GM18870 (cell line): Measurements from ENCODE around the gene NIPA2.

Experiments used
- ATAC-seq: cut with Tn5 transposase; IDR thresholded peaks from one replicate; pipeline ENCODE4 v1.9.1; 2021; ENCODE audit warnings: moderate library complexity; ENCODE audit not compliant: unreplicated experiment

The NIPA2 gene

GRCh38 chr15:22831473-22831872 is 7.0 kb upstream of the NIPA2 start:
- ATAC-seq = no peak

- no peak for ATAC-seq
Measured at GRCh38 chr15:22839046-22839695, 705 bp downstream of the NIPA2 start.

GRCh38 chr15:22844421-22845288 is 6.2 kb downstream of the NIPA2 start:
- no peak for ATAC-seq

GRCh38 chr15:22845289-22845900 is 6.9 kb downstream of the NIPA2 start:
- ATAC-seq = no peak

- ATAC-seq = no peak
Measured at GRCh38 chr15:22846073-22846472, 7.6 kb downstream of the NIPA2 start.

GRCh38 chr15:22850055-22850454 is 11.6 kb downstream of the NIPA2 start:
- no peak for ATAC-seq

GRCh38 chr15:22851513-22851912 is 13.0 kb downstream of the NIPA2 start:
- no peak for ATAC-seq

GRCh38 chr15:22855791-22856190 is 17.3 kb downstream of the NIPA2 start:
- no peak for ATAC-seq

GRCh38 chr15:22856659-22857058 is 18.2 kb downstream of the NIPA2 start:
- no peak for ATAC-seq

GRCh38 chr15:22861161-22861560 is 22.7 kb downstream of the NIPA2 start:
- ATAC-seq = no peak

- ATAC-seq = no peak
Measured at GRCh38 chr15:22863356-22863755, 24.9 kb downstream of the NIPA2 start.

GRCh38 chr15:22866079-22866478 is 27.6 kb downstream of the NIPA2 start:
- no peak for ATAC-seq

GRCh38 chr15:22867886-22868285 is 29.4 kb downstream of the NIPA2 start:
- ATAC-seq = no peak

- no peak for ATAC-seq
Measured at GRCh38 chr15:22868495-22868894, 30.0 kb downstream of the NIPA2 start.

- ATAC-seq = no peak
Measured at GRCh38 chr15:22868928-22869327, 30.5 kb downstream of the NIPA2 start.

- no peak for ATAC-seq
Measured at GRCh38 chr15:22869856-22870255, 31.4 kb downstream of the NIPA2 start.

- no peak for ATAC-seq
Measured at GRCh38 chr15:22870865-22871264, 32.4 kb downstream of the NIPA2 start.

- ATAC-seq = no peak
Measured at GRCh38 chr15:22871481-22872086, 33.1 kb downstream of the NIPA2 start.

GRCh38 chr15:22872936-22873701 is 34.7 kb downstream of the NIPA2 start:
- no peak for ATAC-seq

- no peak for ATAC-seq
Measured at GRCh38 chr15:22873841-22874240, 35.4 kb downstream of the NIPA2 start.

GRCh38 chr15:22874256-22874655 is 35.8 kb downstream of the NIPA2 start:
- ATAC-seq = no peak
